Measurements from ENCODE around the gene UCK2. TPM values are rescaled to one million over a fixed set of nuclear protein-coding genes. Genes with fewer than 3 reads are reported as not detected.

The UCK2 gene
- total and polyA plus RNA-seq, 4 donors = 9.6 to 22.0 (median 14.1) TPM

DNA sequence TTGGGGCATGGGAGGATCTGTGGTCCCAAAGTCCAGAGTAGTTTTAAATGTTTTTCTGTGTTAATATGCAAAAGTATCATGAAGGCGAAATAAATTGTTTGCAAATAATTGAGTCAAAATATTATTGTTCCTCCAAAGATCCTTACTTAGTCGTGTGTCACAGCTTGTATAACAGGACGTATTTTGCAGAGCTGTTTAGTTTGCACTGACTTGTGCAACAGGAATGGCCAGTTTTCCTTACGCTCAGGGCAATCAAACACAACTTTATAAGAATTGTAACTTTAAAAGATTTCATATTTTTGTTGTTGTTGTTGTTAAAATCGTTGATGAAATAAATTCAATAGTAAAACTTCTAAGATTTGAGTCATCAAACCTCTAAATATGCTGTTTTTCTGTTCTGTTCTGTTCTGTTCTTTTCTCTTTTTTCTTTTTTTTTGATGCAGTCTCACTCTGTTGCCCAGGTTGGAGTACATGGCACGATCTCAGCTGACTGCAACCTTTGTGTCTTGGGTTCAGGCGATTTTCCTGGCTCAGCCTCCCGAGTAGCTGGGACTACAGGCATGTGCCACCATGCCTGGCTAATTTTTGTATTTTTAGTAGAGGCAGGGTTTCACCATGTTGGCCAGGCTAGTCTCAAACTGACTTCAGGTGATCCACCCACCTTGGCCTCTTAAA lies 60.6 kb downstream of the UCK2 start:
- DNase-seq (peak in 2 of 3 donors; percentile 16 to 52), ATAC-seq (ENCODE audit: insufficient read depth, low FRiP score) (no peak)
- WGBS, 2 donors = 75 to 76% methylated on average over 8 of the region's 8 CpGs
- peaks cover 0 to 4% (median 2%) of the 10 kb centered on the region in 4 donors for H3K36me3 ChIP-seq (ENCODE audit: control insufficient read depth in 4 of 4, insufficient read depth in 4 of 4, low read length in 4 of 4)
- peaks cover 0 to 11% (median 7%) of the 10 kb centered on the region in 5 donors for H3K4me1 ChIP-seq (ENCODE audit: control insufficient read depth in 5 of 5, insufficient read depth in 5 of 5, low read length in 5 of 5)
- H3K9ac ChIP-seq (ENCODE audit: insufficient read depth in 1 of 2, low read length in 2 of 2) = no peak overlapping the region
- no peak overlapping the region for H3K4me3 ChIP-seq
- H3K9me3 ChIP-seq (ENCODE audit: control insufficient read depth in 4 of 4, insufficient read depth in 3 of 4, low read length in 3 of 4) = no peaks in the 10 kb centered on the region
- no peak overlapping the region for H3K27ac ChIP-seq (ENCODE audit: low read depth in 1 of 2, low read length in 1 of 2)
- TF ChIP-seq, protein P1, sequence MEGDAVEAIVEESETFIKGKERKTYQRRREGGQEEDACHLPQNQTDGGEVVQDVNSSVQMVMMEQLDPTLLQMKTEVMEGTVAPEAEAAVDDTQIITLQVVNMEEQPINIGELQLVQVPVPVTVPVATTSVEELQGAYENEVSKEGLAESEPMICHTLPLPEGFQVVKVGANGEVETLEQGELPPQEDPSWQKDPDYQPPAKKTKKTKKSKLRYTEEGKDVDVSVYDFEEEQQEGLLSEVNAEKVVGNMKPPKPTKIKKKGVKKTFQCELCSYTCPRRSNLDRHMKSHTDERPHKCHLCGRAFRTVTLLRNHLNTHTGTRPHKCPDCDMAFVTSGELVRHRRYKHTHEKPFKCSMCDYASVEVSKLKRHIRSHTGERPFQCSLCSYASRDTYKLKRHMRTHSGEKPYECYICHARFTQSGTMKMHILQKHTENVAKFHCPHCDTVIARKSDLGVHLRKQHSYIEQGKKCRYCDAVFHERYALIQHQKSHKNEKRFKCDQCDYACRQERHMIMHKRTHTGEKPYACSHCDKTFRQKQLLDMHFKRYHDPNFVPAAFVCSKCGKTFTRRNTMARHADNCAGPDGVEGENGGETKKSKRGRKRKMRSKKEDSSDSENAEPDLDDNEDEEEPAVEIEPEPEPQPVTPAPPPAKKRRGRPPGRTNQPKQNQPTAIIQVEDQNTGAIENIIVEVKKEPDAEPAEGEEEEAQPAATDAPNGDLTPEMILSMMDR (IDR thresholded peaks at IDR 0.05; ENCODE audit: control extremely low read depth, extremely low read depth) = no peak
- no peaks in the 10 kb centered on the region for H3K27me3 ChIP-seq (ENCODE audit: control insufficient read depth in 3 of 3, insufficient read depth in 3 of 3, low read length in 2 of 3)

DNA sequence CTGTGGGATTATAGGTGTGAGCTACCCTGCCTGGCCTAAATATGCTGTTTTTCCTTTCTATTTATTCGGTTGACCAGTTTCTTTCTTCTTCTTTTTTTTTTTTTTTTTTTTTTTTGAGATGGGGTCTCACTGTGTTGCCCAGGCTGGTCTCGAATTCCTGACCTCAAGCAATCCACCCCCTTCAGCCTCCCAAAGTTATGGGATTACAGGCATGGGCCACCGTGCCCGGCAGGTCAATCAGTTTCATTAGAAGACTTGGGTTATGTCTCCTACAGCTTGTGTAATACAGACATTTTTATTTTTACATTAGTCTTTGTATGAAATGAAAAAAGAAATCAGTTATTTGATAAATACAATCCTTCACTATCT lies 61.1 kb downstream of the UCK2 start:
- H3K9me3 ChIP-seq (ENCODE audit: control insufficient read depth in 4 of 4, insufficient read depth in 3 of 4, low read length in 3 of 4) = no peaks in the 10 kb centered on the region
- ATAC-seq (ENCODE audit: insufficient read depth, low FRiP score) = no peak
- H3K27ac ChIP-seq (ENCODE audit: low read depth in 1 of 2, low read length in 1 of 2) = no peak overlapping the region
- no peak for DNase-seq
- peaks cover 0 to 11% (median 7%) of the 10 kb centered on the region in 5 donors for H3K4me1 ChIP-seq (ENCODE audit: control insufficient read depth in 5 of 5, insufficient read depth in 5 of 5, low read length in 5 of 5)
- H3K36me3 ChIP-seq (ENCODE audit: control insufficient read depth in 4 of 4, insufficient read depth in 4 of 4, low read length in 4 of 4) = peaks cover 0 to 4% (median 2%) of the 10 kb centered on the region in 4 donors
- no peaks in the 10 kb centered on the region for H3K27me3 ChIP-seq (ENCODE audit: control insufficient read depth in 3 of 3, insufficient read depth in 3 of 3, low read length in 2 of 3)
- 96 to 98% methylated on average over 4 of the region's 4 CpGs for WGBS, 2 donors
- TF ChIP-seq, protein P1 (IDR thresholded peaks at IDR 0.05; ENCODE audit: control extremely low read depth, extremely low read depth) = no peak
- no peak overlapping the region for H3K9ac ChIP-seq (ENCODE audit: insufficient read depth in 1 of 2, low read length in 2 of 2)
- H3K4me3 ChIP-seq = no peak overlapping the region

DNA sequence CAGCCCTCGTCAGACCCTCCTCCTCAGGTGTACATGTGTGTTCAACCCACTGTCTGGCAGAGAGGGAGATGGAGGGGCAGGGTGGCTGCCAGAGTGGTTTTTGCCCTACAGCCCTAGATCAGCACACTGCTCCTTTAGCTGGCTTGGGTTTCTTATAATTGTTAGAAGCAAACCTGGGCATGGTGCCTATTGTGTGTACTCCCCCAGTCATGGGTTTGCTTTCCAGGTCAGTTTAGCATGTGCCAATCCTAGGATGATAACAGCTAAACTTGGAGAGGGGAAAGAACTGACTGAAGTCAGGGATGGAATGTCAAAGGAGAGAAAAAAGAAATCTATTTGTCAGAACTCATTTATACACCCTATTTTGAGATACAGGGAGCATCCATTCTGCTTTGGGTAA lies 63.3 kb downstream of the UCK2 start:
- TF ChIP-seq, protein P1 (IDR thresholded peaks at IDR 0.05; ENCODE audit: control extremely low read depth, extremely low read depth) = no peak
- no peak for ATAC-seq (ENCODE audit: insufficient read depth, low FRiP score)
- no peak for DNase-seq
- Histone ChIP-seq H3K4me1 (ENCODE audit: control insufficient read depth in 5 of 5, insufficient read depth in 5 of 5, low read length in 5 of 5) (no peaks in the 10 kb centered on the region), H3K27me3 (ENCODE audit: control insufficient read depth in 3 of 3, insufficient read depth in 3 of 3, low read length in 2 of 3) (no peaks in the 10 kb centered on the region), H3K9me3 (ENCODE audit: control insufficient read depth in 4 of 4, insufficient read depth in 3 of 4, low read length in 3 of 4) (no peaks in the 10 kb centered on the region), H3K36me3 (ENCODE audit: control insufficient read depth in 4 of 4, insufficient read depth in 4 of 4, low read length in 4 of 4) (peaks cover 0 to 4% (median 2%) of the 10 kb centered on the region in 4 donors), H3K4me3 (no peak overlapping the region), H3K9ac (ENCODE audit: insufficient read depth in 1 of 2, low read length in 2 of 2) (no peak overlapping the region), H3K27ac (ENCODE audit: low read depth in 1 of 2, low read length in 1 of 2) (no peak overlapping the region)
- WGBS, 2 donors = 95% methylated on average over 1 of the region's 1 CpG

Data from lung (tissue), 12 donors.